Progenitor cell of endocrine pancreas (in vitro differentiated cells): ENCODE measurements around the gene RPS16. TPM values are rescaled to one million over a fixed set of nuclear protein-coding genes. Genes with fewer than 3 reads are reported as not detected.

ENCODE experiments used
- DNase-seq: peaks from one replicate; pipeline ENCODE4 v3.0.0; 2021; ENCODE audit warnings: low spot score; ENCODE audit not compliant: unreplicated experiment
- H3K27ac Mint-ChIP-seq: 2 replicates; pipeline ENCODE4 v1.8.0; 2021; ENCODE audit warnings: mild to moderate bottlenecking, moderate library complexity, mixed read lengths
- H3K27me3 Mint-ChIP-seq: 2 replicates; pipeline ENCODE4 v1.8.0; 2021; ENCODE audit warnings: mixed read lengths
- H3K36me3 Mint-ChIP-seq: 2 replicates; pipeline ENCODE4 v1.8.0; 2022; ENCODE audit warnings: mixed read lengths; ENCODE audit not compliant: insufficient read depth
- H3K4me1 Mint-ChIP-seq: 2 replicates; pipeline ENCODE4 v1.8.0; 2021; ENCODE audit warnings: low read depth, mixed read lengths
- H3K4me3 Mint-ChIP-seq: 2 replicates; pipeline ENCODE4 v1.8.0; 2021; ENCODE audit warnings: low read depth, mild to moderate bottlenecking, moderate library complexity, mixed read lengths
- H3K9me3 Mint-ChIP-seq: 2 replicates; pipeline ENCODE4 v1.8.0; 2021; ENCODE audit warnings: low read depth, mixed read lengths
- CTCF ChIP-seq: fragments of 200-600 bp; sonication (generic); IDR thresholded peaks from one replicate; pipeline ENCODE4 v1.5.0; 2021; ENCODE audit warnings: antibody characterized with exemption, mild to moderate bottlenecking; ENCODE audit not compliant: unreplicated experiment
- microRNA-seq: library from miRNA; unstranded; fragments of <30 nt; microRNA quantifications from one replicate; pipeline ENCODE4 v1.1.0, GENCODE V29; 2020; ENCODE audit warnings: borderline number of aligned reads; ENCODE audit not compliant: unreplicated experiment
- total RNA-seq: library from RNA; stranded (reverse); gene quantifications from 2 replicates; pipeline ENCODE4 v1.2.1, GENCODE V29; 2021

RPS16 gene
- total RNA-seq, 1 donor from 2014 or later: 1,449 TPM

- Mint-ChIP-seq H3K36me3 (peaks cover 38% of the 10 kb centered on the region), H3K4me1 (peaks cover 2% of the 10 kb centered on the region), H3K4me3 (no peak overlapping the region), H3K9me3 (no peaks in the 10 kb centered on the region), H3K27me3 (no peaks in the 10 kb centered on the region), H3K27ac (no peak overlapping the region)
- DNase-seq: no peak
- no peak for TF ChIP-seq CTCF
Measured at GRCh38 chr19:39384839-39385568, 50.7 kb downstream of the RPS16 start.

Small RNAs within 50 kb of the gene (microRNA-seq; reads per million reads assigned to microRNA genes)
- not detected for gene MIR4530

Other genes starting within 250 kb of the RPS16 start
- 0.89 and 0.93 TPM in 2 replicates for gene NCCRP1, start 239.0 kb downstream of the RPS16 start, total RNA-seq
- gene SYCN, start 231.7 kb downstream of the RPS16 start, total RNA-seq: not detected in 2 replicates
- not detected in 2 replicates for gene IFNL3, start 190.9 kb downstream of the RPS16 start, total RNA-seq
- gene IFNL4, start 187.1 kb downstream of the RPS16 start, total RNA-seq: not detected in 2 replicates
- gene IFNL2, start 167.6 kb downstream of the RPS16 start, total RNA-seq: not detected in 2 replicates
- gene IFNL1, start 139.5 kb downstream of the RPS16 start, total RNA-seq: not detected in 2 replicates
- 4.8 and 5.2 TPM in 2 replicates for gene LRFN1, start 115.1 kb downstream of the RPS16 start, total RNA-seq
- not detected in 2 replicates for gene GMFG, start 99.9 kb downstream of the RPS16 start, total RNA-seq
- 140 and 152 TPM in 2 replicates for gene SAMD4B, start 93.5 kb downstream of the RPS16 start, total RNA-seq
- 49.4 and 49.5 TPM in 2 replicates for gene PAF1, start 44.8 kb downstream of the RPS16 start, total RNA-seq
- gene MED29, start 44.6 kb downstream of the RPS16 start, total RNA-seq: 36.3 and 39.0 TPM in 2 replicates
- gene ZFP36, start 29.1 kb downstream of the RPS16 start, total RNA-seq: 10.5 and 10.6 TPM in 2 replicates
- 162 and 170 TPM in 2 replicates for gene PLEKHG2, start 23.3 kb downstream of the RPS16 start, total RNA-seq
- 170 and 171 TPM in 2 replicates for gene SUPT5H, start 9.6 kb upstream of the RPS16 start, total RNA-seq
- gene TIMM50, start 44.9 kb upstream of the RPS16 start, total RNA-seq: 79.3 TPM in 2 replicates
- gene DLL3, start 63.0 kb upstream of the RPS16 start, total RNA-seq: 0.93 and 1.1 TPM in 2 replicates
- 5.1 and 6.5 TPM in 2 replicates for gene SELENOV, start 79.2 kb upstream of the RPS16 start, total RNA-seq
- gene EID2B, start 96.9 kb upstream of the RPS16 start, total RNA-seq: 1.8 and 2.0 TPM in 2 replicates
- gene EID2, start 104.2 kb upstream of the RPS16 start, total RNA-seq: 21.0 and 24.1 TPM in 2 replicates
- gene LGALS13, start 166.6 kb upstream of the RPS16 start, total RNA-seq: not detected in 2 replicates
- gene LGALS16, start 220.0 kb upstream of the RPS16 start, total RNA-seq: not detected in 2 replicates